H1 (cell line): ENCODE results near the gene PID1. TPM values are rescaled to one million over a fixed set of nuclear protein-coding genes. Genes with fewer than 3 reads are reported as not detected.

Source experiments
- CTCF ChIA-PET: fragments of 300-600 bp; sonication (Branson Sonifier 250); formaldehyde crosslinking; loops from one replicate; lab custom pipeline; 2021; ENCODE audit not compliant: partially characterized antibody; lab: Charles Lee
- POLR2A ChIA-PET: fragments of 300-600 bp; sonication (Branson Sonifier 250); formaldehyde crosslinking; loops from one replicate; lab custom pipeline; 2021; ENCODE audit warnings: inconsistent platforms; ENCODE audit not compliant: partially characterized antibody; lab: Charles Lee
- DNase-seq, 2 experiments: peaks; one replicate each; pipeline versions ENCODE4 v3.0.0 to v3.0.0-alpha.2; 2010 to 2022; ENCODE audit warnings: low spot score in 2 of 2, low read depth in 1 of 2, mixed read lengths in 1 of 2
- FAIRE-seq: peaks from 2 replicates; lab custom pipeline; 2011; peaks lifted over from hg19 to GRCh38; lab: Jason Lieb, UNC
- H2AFZ ChIP-seq: 2 replicates; pipeline ENCODE4 v1.8.1; 2012; ENCODE audit warnings: low read length, inconsistent platforms
- H2AK5ac ChIP-seq: 2 replicates; pipeline ENCODE4 v1.6.1; 2013; ENCODE audit warnings: low read depth, low read length
- H2BK120ac ChIP-seq: replicated peaks from 2 replicates; pipeline ENCODE3; 2013; ENCODE audit warnings: low read depth, low read length, inconsistent platforms
- H2BK12ac ChIP-seq: 2 replicates; pipeline ENCODE4 v1.6.1; 2013; ENCODE audit warnings: low read depth, low read length
- H2BK15ac ChIP-seq: 2 replicates; pipeline ENCODE4 v1.6.1; 2013; ENCODE audit warnings: low read length
- H2BK20ac ChIP-seq: 2 replicates; pipeline ENCODE4 v1.6.1; 2013; ENCODE audit warnings: low read length
- H2BK5ac ChIP-seq: 2 replicates; pipeline ENCODE4 v1.6.1; 2013; ENCODE audit warnings: low read depth, low read length
- H3K14ac ChIP-seq: 2 replicates; pipeline ENCODE4 v1.6.1; 2013; ENCODE audit warnings: inconsistent platforms; ENCODE audit not compliant: insufficient read length
- H3K18ac ChIP-seq: 2 replicates; pipeline ENCODE4 v1.6.1; 2013; ENCODE audit warnings: low read length; ENCODE audit errors: extremely low read depth
- H3K23ac ChIP-seq: 2 replicates; pipeline ENCODE4 v1.6.1; 2013; ENCODE audit warnings: inconsistent platforms; ENCODE audit not compliant: insufficient read length
- H3K23me2 ChIP-seq: 2 replicates; pipeline ENCODE4 v1.6.1; 2013; ENCODE audit warnings: low read depth, low read length
- H3K27ac ChIP-seq: 2 replicates; pipeline ENCODE4 v1.6.1; 2011; ENCODE audit warnings: low read depth, low read length, inconsistent platforms
- H3K27me3 ChIP-seq, 4 experiments: replicated peaks in 1 of 4; 1 replicate in 1 of 4; 2 replicates in 3 of 4; pipeline versions ENCODE4 v1.6.1 to v1.8.1; 2011 to 2013; ENCODE audit warnings: low read length in 3 of 4, mild to moderate bottlenecking in 3 of 4, inconsistent platforms in 2 of 4, mixed read lengths in 2 of 4, moderate library complexity in 1 of 4; ENCODE audit not compliant: control insufficient read depth in 3 of 4, insufficient read depth in 3 of 4; ENCODE audit errors: extremely low read depth in 1 of 4
- H3K36me3 ChIP-seq, 4 experiments: 2 replicates each; pipeline versions ENCODE4 v1.6.1 to v1.8.1; 2011 to 2013; ENCODE audit warnings: mild to moderate bottlenecking in 4 of 4, low read length in 3 of 4, moderate library complexity in 2 of 4, control low read depth in 1 of 4, inconsistent platforms in 1 of 4; ENCODE audit not compliant: insufficient read depth in 4 of 4, control insufficient read depth in 2 of 4
- H3K4ac ChIP-seq: replicated peaks from 2 replicates; pipeline ENCODE3; 2013; ENCODE audit warnings: low read length, low read depth, mixed read lengths, inconsistent platforms; ENCODE audit not compliant: insufficient read length
- H3K4me1 ChIP-seq, 4 experiments: replicated peaks in 1 of 4; 1 replicate in 1 of 4; 2 replicates in 3 of 4; pipeline versions ENCODE4 v1.6.1 to v1.8.1; 2011 to 2013; ENCODE audit warnings: low read length in 3 of 4, inconsistent platforms in 2 of 4, mixed read lengths in 1 of 4; ENCODE audit not compliant: insufficient read depth in 4 of 4, control insufficient read depth in 3 of 4
- H3K4me2 ChIP-seq, 2 experiments: 2 replicates each; pipeline versions ENCODE4 v1.6.1 to v1.8.1; 2011 to 2013; ENCODE audit warnings: low read depth in 2 of 2, low read length in 2 of 2, control low read depth in 1 of 2, inconsistent platforms in 1 of 2, mild to moderate bottlenecking in 1 of 2; ENCODE audit not compliant: insufficient read depth in 1 of 2
- H3K4me3 ChIP-seq, 4 experiments: fragments of 200-600, 300-600 bp in 1 of 4; sonication (generic), shearing (Covaris generic), sonication (Bioruptor Twin) in 1 of 4; 2 replicates each; pipeline versions ENCODE4 v1.5.1 to v1.8.1; 2011 to 2016; ENCODE audit warnings: low read length in 4 of 4, low read depth in 3 of 4, control low read depth in 2 of 4, inconsistent platforms in 2 of 4, mild to moderate bottlenecking in 2 of 4, mixed read lengths in 1 of 4, moderate library complexity in 1 of 4; ENCODE audit not compliant: insufficient read depth in 2 of 4; ENCODE audit errors: extremely low read depth in 1 of 4
- H3K56ac ChIP-seq: replicated peaks from 2 replicates; pipeline ENCODE3; 2013; ENCODE audit warnings: low read depth, mild to moderate bottlenecking, mixed read lengths, low read length, inconsistent platforms; ENCODE audit not compliant: insufficient read length
- H3K79me1 ChIP-seq: 2 replicates; pipeline ENCODE4 v1.6.1; 2013; ENCODE audit warnings: low read depth, low read length, control low read depth
- H3K79me2 ChIP-seq, 2 experiments: 2 replicates each; pipeline versions ENCODE4 v1.6.1 to v1.8.1; 2012 to 2013; ENCODE audit warnings: low read length in 2 of 2, mild to moderate bottlenecking in 2 of 2, inconsistent platforms in 1 of 2; ENCODE audit not compliant: insufficient read depth in 2 of 2, control insufficient read depth in 1 of 2
- H3K9ac ChIP-seq, 4 experiments: replicated peaks in 1 of 4; 1 replicate in 1 of 4; 2 replicates in 3 of 4; pipeline versions ENCODE4 v1.6.1 to v1.8.1; 2011 to 2013; ENCODE audit warnings: low read depth in 3 of 4, low read length in 3 of 4, control low read depth in 2 of 4, mild to moderate bottlenecking in 2 of 4, moderate library complexity in 2 of 4, inconsistent platforms in 1 of 4; ENCODE audit errors: extremely low read depth in 1 of 4
- H3K9me3 ChIP-seq, 2 experiments: 2 replicates each; pipeline versions ENCODE4 v1.6.1 to v1.8.1; 2012 to 2013; ENCODE audit warnings: mild to moderate bottlenecking in 2 of 2, moderate library complexity in 2 of 2, control low read depth in 1 of 2, inconsistent platforms in 1 of 2, low read depth in 1 of 2, low read length in 1 of 2, mixed read lengths in 1 of 2; ENCODE audit not compliant: insufficient read depth in 2 of 2
- H4K20me1 ChIP-seq, 2 experiments: replicated peaks in 1 of 2; 2 replicates each; pipeline versions ENCODE3 to v1.8.1; 2011 to 2013; ENCODE audit warnings: inconsistent platforms in 2 of 2, low read length in 2 of 2, mild to moderate bottlenecking in 1 of 2; ENCODE audit not compliant: insufficient read depth in 2 of 2, control insufficient read depth in 1 of 2
- H4K5ac ChIP-seq: 2 replicates; pipeline ENCODE4 v1.6.1; 2013; ENCODE audit warnings: low read length, low read depth, mixed read lengths, inconsistent platforms; ENCODE audit not compliant: insufficient read length
- H4K8ac ChIP-seq: 2 replicates; pipeline ENCODE4 v1.8.0; 2013; ENCODE audit warnings: mild to moderate bottlenecking, moderate library complexity, low read length, inconsistent platforms; ENCODE audit not compliant: insufficient read depth; ENCODE audit errors: extremely low read depth
- H4K91ac ChIP-seq: replicated peaks from 2 replicates; pipeline ENCODE3; 2013; ENCODE audit warnings: low read length, mixed read lengths, inconsistent platforms; ENCODE audit not compliant: insufficient read length
- BACH1 ChIP-seq: IDR thresholded peaks from 2 replicates; pipeline ENCODE4 v1.6.1; 2012; ENCODE audit warnings: low read length, improper control_type of control experiment
- CHD1 ChIP-seq: IDR thresholded peaks from 2 replicates; pipeline ENCODE4 v1.6.1; 2012; ENCODE audit warnings: low read depth, low read length, improper control_type of control experiment
- CREB1 ChIP-seq: IDR thresholded peaks from 2 replicates; pipeline ENCODE4 v1.6.1; 2012; ENCODE audit warnings: inconsistent platforms
- EGR1 ChIP-seq: IDR thresholded peaks from 2 replicates; pipeline ENCODE4 v1.6.1; 2011; ENCODE audit warnings: low read depth, low read length, borderline replicate concordance
- HDAC6 ChIP-seq: IDR thresholded peaks from one replicate; pipeline ENCODE4 v1.7.1; 2012; ENCODE audit warnings: low read depth, mild to moderate bottlenecking, inconsistent platforms, low read length, moderate library complexity
- PHF8 ChIP-seq: fragments of 200-600 bp; sonication (generic); conservative IDR thresholded peaks from 2 replicates; pipeline ENCODE4 v1.7.1; 2012; ENCODE audit warnings: low read depth, mild to moderate bottlenecking, inconsistent platforms, low read length, moderate library complexity
- SAP30 ChIP-seq: fragments of 300-600 bp; sonication (generic); IDR thresholded peaks from 2 replicates; pipeline ENCODE4 v1.7.1; 2012; ENCODE audit warnings: low read length, moderate library complexity, mild to moderate bottlenecking, inconsistent platforms; ENCODE audit not compliant: insufficient read depth, insufficient replicate concordance
- SRF ChIP-seq: IDR thresholded peaks from 2 replicates; pipeline ENCODE4 v1.6.1; 2011; ENCODE audit warnings: mild to moderate bottlenecking, low read depth, low read length, moderate library complexity
- TAF1 ChIP-seq: IDR thresholded peaks from 2 replicates; pipeline ENCODE4 v1.6.1; 2011; ENCODE audit warnings: mild to moderate bottlenecking, low read depth, low read length
- TAF7 ChIP-seq: optimal IDR thresholded peaks from 2 replicates; pipeline ENCODE3; 2011; ENCODE audit warnings: low read depth, mild to moderate bottlenecking, inconsistent platforms, low read length, moderate library complexity, borderline replicate concordance
- ZNF274 ChIP-seq: IDR thresholded peaks from 2 replicates; pipeline ENCODE4 v1.7.0; 2012; ENCODE audit warnings: low read length, borderline replicate concordance; ENCODE audit errors: extremely low read depth
- WGBS, 2 experiments: shearing (Covaris generic) in 1 of 2; methylation state at CpG; one replicate each; pipeline versions ENCODE4 v1.1.6 to v1.1.7; 2013 to 2015; ENCODE audit warnings: low lambda C conversion rate in 2 of 2, mixed read lengths in 2 of 2, inconsistent platforms in 1 of 2, low coverage in 1 of 2, missing lambda C conversion rate in 1 of 2; ENCODE audit not compliant: insufficient replicate concordance in 2 of 2, insufficient coverage in 1 of 2, insufficient read length in 1 of 2; ENCODE audit errors: extremely low coverage in 1 of 2, missing lambda C conversion rate in 1 of 2; 5-methylcytosine and 5-hydroxymethylcytosine counted together
- polyA plus RNA-seq, 7 experiments: library from polyadenylated mRNA; depleted of rRNA in 3 of 7; stranded (reverse) in 5 of 7; unstranded in 2 of 7; fragments of >200 nt in 5 of 7; fragments of 200-250 nt in 2 of 7; gene quantifications; 1 replicate in 5 of 7; 2 replicates in 1 of 7; 4 replicates in 1 of 7; pipeline versions ENCODE4 v1.2.1 to v1.2.3, GENCODE V29; 2011 to 2013; ENCODE audit warnings: missing spikeins in 2 of 7, mixed read lengths in 2 of 7
- total RNA-seq: library from RNA; stranded (reverse); fragmentation: NEBNext Ultra II Directional; extraction: Animal tissue kit (Norgen Biotek cat#: 25700); gene quantifications from 2 replicates; pipeline ENCODE4 v1.2.1, GENCODE V29; 2021
- TF ChIP-seq, protein P1 (sequence below): IDR thresholded peaks from 2 replicates; pipeline ENCODE4 v1.6.1; 2012; ENCODE audit warnings: low read length, inconsistent platforms
- TF ChIP-seq, protein P2 (sequence below): IDR thresholded peaks from 2 replicates; pipeline ENCODE4 v1.6.1; 2012; ENCODE audit warnings: inconsistent platforms

PID1 gene
- total and polyA plus RNA-seq, 2 of the 8 experiments (the other 6 are each of a cell fraction or from before 2014, with no cell fraction given): 1.5 to 3.3 TPM

DNA sequence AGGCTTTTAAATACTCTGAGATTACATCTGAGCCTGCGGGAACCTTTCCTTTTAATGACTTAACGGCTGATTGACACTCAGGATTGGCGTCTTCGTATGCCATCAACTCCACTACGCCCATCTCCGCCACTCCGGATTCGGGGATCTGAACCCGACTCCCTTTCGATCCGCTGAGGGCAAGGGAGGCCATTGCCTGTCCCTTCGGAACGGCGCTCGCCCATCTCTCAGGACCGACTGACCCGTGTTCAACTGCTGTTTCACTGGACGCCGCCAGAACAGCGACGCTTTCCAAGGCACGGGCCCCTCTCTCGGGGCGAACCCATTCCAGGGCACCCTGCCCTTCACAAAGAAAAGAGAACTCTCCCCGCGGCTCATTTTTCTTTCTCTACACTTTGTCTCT lies 90.4 kb downstream of the PID1 start:
- Histone ChIP-seq H3K36me3 (no peaks in the 10 kb centered on the region; a peak in 1 of 8 replicates), H2AFZ (no peak overlapping the region), H3K23ac (no peak overlapping the region), H4K20me1 (no peaks in the 10 kb centered on the region), H3K56ac (no peak overlapping the region), H3K14ac (no peak overlapping the region), H2AK5ac (no peak overlapping the region), H2BK12ac (no peak overlapping the region), H4K91ac (no peak overlapping the region), H4K5ac (no peak overlapping the region), H3K4me3 (no peak overlapping the region), H4K8ac (no peak overlapping the region), H3K27me3 (no peaks in the 10 kb centered on the region), H3K4me1 (no peaks in the 10 kb centered on the region), H3K79me1 (no peaks in the 10 kb centered on the region), H3K79me2 (no peaks in the 10 kb centered on the region), H3K18ac (no peak overlapping the region), H2BK20ac (no peak overlapping the region), H3K27ac (no peak overlapping the region), H2BK120ac (no peak overlapping the region), H3K4me2 (no peak overlapping the region), H2BK15ac (no peak overlapping the region), H3K4ac (no peak overlapping the region), H3K9ac (no peak overlapping the region), H3K9me3 (peaks cover 3% of the 10 kb centered on the region in 2 experiments; a peak in 1 of 4 replicates), H3K23me2 (no peaks in the 10 kb centered on the region), H2BK5ac (no peak overlapping the region)
- no peak for FAIRE-seq
- DNase-seq: no peak
- 90% methylated on average over 24 of the region's 26 CpGs; no CpG with 5 or more reads in 1 of the 2 experiments for WGBS, 2 experiments
- POLR2A ChIA-PET: no interaction called here
- CTCF ChIA-PET: no interaction called here
- TF ChIP-seq HDAC6 (no peak), CHD1 (no peak), BACH1 (no peak), TAF1 (no peak), CREB1 (no peak), TAF7 (no peak), PHF8 (no peak), ZNF274 (no peak), SRF (no peak), SAP30 (no peak), EGR1 (no peak)
- TF ChIP-seq, protein P1, sequence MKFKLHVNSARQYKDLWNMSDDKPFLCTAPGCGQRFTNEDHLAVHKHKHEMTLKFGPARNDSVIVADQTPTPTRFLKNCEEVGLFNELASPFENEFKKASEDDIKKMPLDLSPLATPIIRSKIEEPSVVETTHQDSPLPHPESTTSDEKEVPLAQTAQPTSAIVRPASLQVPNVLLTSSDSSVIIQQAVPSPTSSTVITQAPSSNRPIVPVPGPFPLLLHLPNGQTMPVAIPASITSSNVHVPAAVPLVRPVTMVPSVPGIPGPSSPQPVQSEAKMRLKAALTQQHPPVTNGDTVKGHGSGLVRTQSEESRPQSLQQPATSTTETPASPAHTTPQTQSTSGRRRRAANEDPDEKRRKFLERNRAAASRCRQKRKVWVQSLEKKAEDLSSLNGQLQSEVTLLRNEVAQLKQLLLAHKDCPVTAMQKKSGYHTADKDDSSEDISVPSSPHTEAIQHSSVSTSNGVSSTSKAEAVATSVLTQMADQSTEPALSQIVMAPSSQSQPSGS: no peak
- TF ChIP-seq, protein P2, sequence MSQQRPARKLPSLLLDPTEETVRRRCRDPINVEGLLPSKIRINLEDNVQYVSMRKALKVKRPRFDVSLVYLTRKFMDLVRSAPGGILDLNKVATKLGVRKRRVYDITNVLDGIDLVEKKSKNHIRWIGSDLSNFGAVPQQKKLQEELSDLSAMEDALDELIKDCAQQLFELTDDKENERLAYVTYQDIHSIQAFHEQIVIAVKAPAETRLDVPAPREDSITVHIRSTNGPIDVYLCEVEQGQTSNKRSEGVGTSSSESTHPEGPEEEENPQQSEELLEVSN: no peak
